Hematopoietic multipotent progenitor cell treated with erythropoietin and hydrocortisone succinate and interleukin-3 and kit ligand, for 6 days (in vitro differentiated cells): ENCODE data around the gene AGTR1.
"Not testable (repeated sequence)": the region's sequence is repeated elsewhere in the genome, so short reads cannot be mapped to it uniquely, and the experiment has no call there.

Experiments used
- DNase-seq: peaks from one replicate; pipeline ENCODE4 v3.0.0-alpha.2; 2015

Gene AGTR1

DNA sequence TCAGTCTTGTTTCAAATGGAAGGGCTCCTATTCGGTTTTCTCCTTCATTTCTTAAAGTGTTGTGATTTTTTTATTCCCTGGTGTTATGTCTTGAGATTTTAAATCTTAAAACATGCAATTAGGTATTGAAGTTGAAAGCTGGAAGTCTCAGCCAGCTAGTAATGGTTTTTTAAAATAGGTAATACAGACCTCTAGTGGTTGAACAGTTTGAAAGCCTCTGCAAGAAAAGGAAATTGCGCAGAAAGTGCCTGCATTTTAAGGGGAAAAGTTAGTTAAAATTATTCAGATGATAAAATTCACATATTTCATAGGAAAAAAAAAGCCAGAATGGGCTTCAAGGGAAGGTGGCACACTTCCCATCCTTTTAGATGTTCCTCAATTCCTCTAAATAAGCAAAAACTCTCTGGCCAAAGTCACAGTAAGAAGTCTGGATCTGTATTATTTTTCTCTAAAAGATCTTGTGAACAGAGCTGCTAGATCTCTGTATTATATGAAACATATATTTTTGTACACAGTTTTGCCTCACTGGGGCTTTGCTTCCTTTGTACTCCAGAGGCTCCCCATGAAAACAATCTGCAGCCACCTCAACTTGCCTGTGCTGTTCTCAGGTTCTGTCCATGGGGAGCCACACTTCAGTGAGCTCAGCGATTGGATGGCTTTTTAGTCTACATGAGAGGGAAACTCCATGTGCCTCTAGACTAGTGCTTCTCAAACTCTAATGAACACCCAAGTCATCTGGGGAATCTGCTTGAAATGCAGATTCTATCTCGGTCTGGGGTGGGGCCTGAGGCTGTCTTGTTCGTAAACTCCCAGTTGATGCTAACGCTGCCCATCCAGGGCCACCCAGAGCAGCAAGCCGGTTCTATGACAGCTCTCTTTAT, 21.5 kb downstream of the AGTR1 start:
- peak; percentile 40 for DNase-seq

DNA sequence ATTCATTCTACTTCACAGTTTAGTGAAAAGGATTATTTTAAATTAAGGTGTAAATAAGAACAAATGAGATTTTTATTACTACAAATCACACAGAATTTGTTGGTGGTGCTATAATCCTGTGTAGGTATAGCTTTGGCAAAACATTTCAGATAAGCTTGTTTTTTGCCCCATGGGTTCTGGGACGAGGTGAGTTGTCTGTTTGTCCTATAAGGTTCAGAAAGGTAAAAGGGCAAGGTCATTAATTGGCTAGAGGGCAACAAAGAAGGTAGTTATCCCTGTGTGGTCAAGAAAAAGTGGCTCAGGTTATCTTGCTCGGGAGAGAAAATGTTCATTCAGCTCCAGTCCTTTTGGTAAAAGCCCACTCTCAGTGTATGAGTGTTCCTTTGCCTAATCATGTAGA, 23.2 kb downstream of the AGTR1 start:
- no peak for DNase-seq

DNA sequence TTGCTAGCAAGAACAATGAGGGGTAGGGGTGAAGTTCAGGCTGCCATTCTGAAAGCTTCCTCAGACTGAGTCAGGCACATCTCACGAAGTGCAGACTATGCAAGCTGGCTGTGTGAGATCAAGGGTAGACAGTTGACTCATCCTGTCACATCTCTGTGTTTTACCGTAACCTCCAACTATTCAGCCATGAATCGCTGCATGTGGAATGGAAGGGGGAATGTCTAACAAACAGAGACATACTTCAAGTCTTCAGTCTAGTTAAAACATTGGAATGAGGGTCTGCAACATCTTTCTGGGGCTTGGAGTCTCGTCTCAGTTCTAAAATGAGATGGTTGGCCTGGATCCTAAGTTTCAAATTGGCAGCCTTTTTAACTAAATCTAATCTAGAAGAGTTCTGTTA, 25.9 kb downstream of the AGTR1 start:
- DNase-seq = no peak

DNA sequence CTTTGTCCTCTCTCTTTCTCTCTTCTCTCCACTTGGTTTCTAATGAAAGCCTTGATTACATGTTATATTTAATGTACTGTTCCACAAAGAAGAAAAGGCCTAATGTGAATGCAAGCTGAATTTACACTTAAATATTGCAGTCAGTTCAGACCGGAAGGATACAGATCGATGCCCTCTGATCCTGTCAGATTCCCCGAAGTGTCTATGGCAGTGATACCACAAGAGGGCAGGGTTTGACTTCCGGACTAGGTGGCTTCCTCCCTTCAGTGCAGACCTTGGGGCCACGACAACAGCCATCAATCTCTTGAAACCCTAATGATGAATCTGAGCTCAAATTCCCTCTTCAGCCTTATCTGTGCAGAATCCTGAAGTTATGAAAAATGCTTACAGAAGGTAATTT, 29.5 kb downstream of the AGTR1 start:
- DNase-seq = peak; percentile 87

DNA sequence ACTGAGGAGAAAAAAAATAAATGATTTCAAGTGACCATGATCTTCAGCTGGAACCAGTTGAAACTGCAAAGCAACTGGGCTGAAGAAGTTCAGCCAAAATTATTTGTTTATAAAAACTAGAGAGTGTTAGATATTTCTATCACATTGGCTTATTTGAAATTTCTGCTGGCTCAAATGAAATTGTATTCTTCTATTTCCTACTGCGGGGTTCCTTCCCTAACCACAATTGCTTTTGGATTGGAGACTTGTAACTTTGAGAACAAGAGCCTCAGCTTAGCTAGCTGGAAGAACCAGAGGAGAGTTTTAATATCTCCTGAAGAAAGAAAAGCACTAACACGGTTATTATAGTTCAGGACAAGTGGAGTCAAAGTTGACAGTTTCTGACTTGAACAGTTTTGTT, 31.1 kb downstream of the AGTR1 start:
- DNase-seq = no peak

DNA sequence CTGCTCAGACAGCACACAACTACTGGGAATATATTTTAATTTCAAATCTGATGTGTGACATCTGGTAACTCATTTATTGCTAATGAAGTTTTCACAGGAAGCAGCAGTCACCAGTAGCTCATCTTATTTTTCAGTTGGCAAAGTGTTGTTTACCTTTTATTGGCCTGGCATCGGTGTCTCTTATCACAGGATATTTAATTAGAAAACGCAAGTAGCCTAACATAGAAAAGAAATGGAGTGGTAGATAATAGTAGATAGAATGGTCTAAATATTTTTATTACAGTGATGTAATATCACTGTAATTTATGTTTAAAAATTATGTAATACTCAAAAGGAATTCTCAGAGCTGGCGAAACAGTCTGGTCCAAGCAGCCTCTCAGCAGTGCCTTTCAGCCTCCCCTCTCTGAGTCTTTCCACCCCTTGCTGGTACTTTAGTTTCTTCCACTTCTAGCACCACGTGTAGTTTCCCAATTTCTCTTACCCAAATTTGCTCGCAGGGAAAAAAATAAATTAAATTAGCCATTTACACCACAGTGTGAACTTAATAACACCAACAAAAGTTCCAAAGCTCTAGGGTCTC, 31.9 kb downstream of the AGTR1 start:
- DNase-seq = no peak

DNA sequence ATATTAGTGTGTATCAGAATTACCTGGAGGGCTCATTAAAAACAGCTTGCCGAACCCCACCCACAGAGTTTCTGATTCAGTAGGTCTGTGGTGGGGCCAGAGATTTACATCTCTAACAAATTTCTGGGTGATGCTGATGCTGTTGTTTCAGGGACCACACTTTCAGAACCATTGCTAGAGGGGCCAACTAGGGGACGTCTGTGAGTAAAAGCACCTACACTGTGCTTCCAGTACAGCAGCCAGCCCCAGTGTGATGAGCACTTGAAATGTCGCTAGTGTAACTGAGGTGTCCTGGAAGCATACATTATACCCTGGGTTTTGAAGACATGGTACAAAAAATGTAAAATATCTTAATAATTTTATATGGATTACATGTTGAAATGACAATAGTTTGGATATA, 33.0 kb downstream of the AGTR1 start:
- no peak for DNase-seq

DNA sequence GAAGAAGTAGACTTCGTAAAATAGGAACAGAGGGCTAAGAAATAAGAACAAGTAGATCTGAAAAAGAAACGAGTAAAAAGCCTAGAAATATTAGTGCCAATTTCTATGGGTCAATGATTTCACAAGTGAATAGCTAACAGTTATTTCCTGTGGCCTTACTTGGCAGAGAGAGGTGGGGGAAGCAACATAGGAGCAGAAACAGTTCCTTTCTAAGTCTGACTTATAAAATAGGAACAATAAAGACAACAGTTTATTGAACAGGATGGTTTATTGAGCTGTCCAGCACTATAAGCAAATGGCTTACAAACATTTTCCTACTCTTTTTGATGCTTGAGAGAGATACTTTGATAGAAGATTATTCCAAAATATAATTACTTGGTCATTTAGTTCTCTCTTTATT, 37.9 kb downstream of the AGTR1 start:
- no peak for DNase-seq

DNA sequence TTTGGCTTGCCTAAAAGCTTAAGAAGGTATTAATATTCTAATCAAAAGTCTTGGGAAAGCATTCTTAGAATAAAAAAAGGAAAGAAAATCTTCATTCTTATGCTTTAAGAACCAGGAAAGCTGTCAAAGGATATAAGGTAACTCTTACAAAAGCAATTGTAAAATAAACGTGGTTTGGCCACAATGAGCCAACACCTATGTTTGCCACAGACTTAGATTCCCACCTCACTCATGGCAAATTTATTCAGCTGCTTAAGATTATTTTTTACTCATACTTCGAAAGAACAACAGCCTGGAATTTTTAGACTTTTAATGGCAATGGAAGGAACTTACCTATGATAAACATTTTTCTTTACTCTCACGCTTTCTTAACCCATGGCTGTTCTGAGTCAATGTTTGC, 38.4 kb downstream of the AGTR1 start:
- DNase-seq = no peak

DNA sequence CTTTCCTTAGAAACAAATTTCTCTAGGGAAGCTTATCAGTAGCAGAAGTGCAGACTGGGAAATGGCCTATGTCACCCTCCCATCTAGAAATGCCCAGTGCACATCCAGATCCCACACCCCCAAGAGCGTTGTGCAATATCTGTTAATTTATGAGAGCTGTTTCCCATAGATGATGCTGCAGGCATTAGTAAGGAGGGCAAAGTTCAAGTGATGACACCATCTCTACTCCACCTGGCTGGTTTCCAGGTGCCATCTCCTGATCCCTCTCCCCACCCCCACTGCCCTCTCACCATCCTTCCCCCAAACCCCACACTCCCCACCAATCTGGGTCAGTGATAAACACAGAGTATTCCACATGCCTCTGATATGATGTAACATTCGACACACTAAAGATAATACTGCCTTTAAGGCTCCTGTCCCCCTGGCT, 39.4 kb downstream of the AGTR1 start:
- DNase-seq = no peak

DNA sequence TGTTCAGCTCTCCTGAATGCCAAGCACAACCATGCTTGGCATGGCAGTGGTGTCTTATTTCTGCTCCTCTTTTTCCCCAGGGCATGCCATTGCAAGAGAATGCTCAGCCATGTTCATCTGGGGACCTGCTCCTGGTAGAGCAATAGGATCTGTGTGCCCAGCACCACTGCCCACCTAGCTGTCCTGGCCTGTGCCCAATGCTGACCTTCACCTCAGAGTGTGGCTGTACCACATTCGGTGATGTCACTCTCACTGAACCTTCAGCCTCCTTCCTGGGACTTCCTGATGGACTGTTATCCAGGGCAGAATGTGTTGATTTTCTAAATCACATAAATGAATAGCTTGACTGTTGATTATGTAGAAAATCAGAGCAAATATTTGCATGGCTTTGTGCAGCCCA, 42.0 kb downstream of the AGTR1 start:
- no peak for DNase-seq

DNA sequence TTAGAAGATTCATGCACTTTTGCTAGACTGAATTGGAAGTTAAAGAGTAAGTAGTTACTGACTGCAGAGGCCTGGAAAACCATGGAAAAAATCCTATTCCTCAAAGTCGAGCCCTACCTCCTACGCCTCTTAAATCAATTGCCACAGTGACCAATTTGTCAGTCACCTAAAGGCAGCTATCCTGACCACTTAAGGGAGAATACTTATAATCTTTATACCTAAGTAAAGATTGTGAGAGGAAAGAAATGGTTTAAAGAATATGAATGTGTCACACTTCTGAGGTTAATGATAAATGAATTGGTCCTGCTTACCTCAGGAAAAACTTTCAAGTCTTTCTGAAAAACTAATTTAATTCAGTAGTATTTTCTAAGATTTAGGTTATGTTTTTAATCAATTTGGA, 42.6 kb downstream of the AGTR1 start:
- no peak for DNase-seq

DNA sequence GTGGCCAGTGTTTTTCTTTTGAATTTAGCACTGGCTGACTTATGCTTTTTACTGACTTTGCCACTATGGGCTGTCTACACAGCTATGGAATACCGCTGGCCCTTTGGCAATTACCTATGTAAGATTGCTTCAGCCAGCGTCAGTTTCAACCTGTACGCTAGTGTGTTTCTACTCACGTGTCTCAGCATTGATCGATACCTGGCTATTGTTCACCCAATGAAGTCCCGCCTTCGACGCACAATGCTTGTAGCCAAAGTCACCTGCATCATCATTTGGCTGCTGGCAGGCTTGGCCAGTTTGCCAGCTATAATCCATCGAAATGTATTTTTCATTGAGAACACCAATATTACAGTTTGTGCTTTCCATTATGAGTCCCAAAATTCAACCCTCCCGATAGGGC, 43.5 kb downstream of the AGTR1 start:
- no peak for DNase-seq

DNA sequence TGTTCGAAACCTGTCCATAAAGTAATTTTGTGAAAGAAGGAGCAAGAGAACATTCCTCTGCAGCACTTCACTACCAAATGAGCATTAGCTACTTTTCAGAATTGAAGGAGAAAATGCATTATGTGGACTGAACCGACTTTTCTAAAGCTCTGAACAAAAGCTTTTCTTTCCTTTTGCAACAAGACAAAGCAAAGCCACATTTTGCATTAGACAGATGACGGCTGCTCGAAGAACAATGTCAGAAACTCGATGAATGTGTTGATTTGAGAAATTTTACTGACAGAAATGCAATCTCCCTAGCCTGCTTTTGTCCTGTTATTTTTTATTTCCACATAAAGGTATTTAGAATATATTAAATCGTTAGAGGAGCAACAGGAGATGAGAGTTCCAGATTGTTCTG, 44.4 kb downstream of the AGTR1 start:
- no peak for DNase-seq

DNA sequence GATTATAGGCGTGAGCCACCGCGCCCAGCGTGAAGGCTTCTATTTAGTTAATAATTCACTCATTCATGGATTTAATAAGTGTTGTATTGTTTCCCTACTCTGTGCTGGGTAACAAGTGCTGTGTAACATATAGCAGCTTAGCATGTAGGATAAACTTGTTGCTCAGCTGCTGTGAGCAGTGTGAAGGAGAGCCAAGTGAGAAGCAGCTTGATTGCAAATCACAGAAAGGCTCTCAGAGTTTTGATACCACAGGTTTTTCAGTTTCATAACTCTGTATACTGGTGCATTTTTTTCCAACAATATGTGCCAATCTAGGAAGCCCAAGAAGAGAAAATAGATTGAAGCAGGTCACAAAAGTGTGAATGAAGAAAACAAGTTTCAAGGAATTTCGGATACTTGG, 48.4 kb downstream of the AGTR1 start:
- DNase-seq = no peak

DNA sequence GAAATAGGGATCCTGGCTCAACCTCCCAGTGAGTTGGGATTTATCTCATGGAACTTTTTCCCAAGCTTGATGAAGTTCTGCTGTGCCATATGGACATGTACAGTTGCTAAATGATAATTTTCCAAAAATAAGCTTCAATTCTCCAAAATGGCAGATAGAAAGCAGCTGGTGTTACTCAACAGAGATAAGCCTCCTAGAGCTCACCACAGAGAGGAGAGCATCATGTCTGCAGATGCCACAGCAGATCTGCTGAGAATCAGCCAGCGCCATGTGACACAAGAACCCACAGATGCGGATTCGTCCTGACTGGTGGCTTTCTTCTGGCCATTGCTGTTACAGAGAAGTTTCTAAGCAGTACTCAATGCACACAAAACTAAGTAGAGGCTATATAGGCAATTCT, 50.6 kb downstream of the AGTR1 start:
- DNase-seq = peak; percentile 94

DNA sequence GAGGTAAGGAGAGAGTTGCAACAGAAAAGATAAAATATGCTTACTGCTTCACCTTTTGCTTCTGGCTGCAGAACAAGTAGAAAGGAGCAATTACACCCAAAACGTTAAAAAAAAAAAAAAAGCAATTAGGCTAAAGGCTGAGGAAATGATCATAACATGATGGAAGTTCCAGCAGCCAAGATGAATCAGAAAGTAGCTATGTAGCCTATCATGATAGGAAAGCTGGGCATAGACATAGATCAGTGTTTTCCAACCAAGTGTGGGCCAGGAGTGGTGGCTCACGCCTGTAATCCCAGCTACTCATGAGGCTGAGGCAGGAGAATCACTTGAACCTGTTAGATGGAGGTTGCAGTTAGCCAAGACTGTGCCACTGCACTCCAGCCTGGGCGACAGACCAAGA, 52.6 kb downstream of the AGTR1 start:
- DNase-seq = no peak

DNA sequence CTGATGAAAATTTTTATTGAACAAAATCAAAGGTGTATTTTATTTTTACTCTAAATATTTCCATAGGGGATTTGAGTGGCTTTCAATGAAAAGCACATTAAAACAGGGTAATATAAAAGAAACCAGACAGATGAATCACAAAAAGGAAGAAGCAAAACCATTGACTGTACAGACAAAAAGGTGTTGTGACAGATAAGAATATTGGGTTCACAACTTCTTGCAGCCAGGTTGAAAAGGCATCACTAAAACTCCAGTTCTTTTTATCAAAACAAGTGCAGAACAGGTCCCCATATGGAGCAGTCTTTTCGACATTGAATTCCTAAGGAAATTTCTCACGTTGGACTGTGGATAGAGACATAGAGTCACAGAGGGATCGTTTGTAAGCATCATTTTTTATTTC, 53.8 kb downstream of the AGTR1 start:
- peak; percentile 49 for DNase-seq

DNA sequence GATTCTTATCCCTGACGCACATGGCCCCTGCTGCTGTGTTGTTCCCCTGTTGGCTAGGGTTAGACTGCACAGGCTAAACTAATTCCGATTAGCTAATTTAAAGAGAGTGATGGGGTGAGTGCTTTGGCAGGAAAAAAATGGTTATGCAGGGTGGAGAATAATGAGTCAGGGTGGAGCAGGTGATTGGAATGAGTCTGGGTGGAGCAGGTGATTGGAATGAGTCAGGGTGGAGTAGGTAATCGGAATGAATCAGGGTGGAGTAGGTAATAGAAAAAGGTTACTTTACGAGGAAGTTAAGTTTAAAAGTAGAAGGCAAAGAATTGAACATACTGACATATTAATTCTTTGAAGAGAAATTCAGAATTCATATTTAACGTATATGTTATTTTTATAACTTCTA, 55.7 kb downstream of the AGTR1 start:
- not testable (repeated sequence) for DNase-seq

DNA sequence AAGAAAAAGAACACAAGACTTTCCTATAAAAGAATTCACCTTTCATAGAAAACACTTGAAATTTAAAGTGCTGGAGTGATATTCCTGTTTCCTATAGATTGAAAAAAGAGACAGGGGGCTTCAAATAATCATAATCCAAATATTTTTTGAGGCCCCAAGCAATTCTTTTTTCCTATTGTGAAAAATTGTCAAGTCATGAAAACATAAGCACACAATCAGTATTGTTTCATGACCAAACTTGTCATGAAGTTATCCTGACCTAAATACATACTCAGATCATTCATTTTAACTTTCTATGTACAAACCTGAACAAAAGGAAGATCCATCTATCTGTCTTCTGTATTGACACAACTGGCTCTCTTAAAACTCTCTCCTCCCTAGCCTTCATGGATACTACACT, 57.9 kb downstream of the AGTR1 start:
- DNase-seq = no peak

DNA sequence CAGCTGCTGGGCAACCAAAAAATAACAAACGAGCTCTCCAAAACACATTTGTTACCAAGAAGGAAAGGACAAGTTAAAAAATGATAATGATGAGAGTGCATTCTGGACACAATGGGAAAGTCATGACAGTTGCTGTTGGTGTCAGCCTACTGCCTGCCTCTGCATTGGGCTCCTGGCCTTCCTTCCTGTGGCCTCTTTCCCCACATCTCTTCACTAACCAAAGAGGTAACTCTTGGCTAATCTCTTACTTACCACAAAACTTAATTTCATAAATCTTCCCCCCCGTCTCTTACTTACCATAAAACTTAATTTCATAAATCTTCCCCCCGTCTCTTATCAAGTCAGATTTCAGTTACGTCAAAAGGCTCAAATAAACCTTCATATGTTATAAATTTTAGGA, 58.6 kb downstream of the AGTR1 start:
- peak; percentile 65 for DNase-seq

DNA sequence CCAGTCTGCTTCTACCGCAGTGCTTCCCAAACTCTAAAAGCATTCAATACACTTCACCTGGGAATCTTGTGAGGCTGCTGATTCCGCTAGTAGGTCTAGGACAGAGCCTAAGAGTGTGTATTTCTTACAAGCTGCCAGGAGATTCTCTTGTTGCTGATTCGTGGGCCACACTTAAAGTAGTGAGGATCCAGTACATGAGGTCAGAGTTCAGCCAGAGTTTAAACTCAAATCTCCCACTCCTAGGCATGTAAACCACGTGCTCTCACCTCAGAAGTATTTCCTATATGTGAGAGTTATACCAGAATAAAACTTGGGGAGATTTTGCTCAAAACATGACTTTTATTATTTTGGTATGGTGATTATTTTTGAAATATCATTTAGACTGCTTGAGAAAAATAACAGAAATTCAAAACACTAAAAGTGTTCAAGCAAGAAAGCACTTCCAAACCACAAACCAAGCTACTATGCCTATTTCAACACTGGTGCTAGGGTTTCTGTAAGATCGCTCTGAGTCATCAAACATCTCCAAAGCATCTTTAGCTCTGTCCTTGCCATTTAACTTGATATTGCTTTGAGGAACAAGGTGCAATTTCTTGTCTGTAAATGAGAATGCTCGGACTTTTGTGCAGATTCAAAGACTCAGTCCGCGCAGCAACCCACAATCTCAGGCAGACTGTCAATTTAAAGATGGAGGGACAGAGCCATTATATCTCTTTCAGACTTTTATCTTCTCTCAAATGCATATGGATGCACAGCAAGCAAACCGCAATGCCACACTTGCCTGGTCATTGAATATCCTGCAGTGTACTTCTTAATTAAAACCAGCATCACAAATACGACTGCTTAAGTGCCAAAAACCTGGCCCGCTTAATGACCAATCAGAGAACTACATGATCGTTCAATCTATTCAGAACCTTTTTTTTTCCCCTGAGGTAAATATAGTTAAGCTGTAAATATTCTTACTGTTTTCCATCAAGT, 59.8 kb downstream of the AGTR1 start:
- DNase-seq = peak; percentile 76

DNA sequence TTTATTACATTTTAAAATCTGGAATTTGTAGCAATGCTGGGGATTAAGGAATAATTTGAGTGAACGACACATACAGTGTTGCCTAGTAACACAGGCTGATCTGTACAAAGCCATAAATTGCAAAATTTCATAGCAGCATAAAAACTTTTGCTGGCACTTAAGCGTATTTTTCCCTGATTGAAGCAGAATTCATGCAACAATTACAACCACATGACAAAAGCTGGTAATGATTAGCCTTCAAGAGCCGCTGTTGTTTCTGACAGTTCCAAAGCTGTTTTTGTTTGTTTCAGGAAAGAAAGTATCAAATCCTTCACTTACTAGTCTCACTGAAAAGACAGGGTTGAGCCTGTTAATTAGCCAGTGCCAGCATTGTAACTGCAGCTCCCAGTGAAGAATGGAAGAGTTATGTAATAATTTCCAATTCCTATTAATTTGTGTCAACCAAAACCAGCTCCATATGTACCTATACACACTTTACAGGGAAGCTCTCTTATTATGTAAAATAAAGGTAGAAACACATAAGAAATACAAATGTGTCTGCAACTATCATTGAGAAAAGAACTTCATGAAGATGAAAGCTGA, 60.7 kb downstream of the AGTR1 start:
- no peak for DNase-seq
